GM23338 (cell line): ENCODE measurements around the gene CCND1.

Experiments used
- EZH2phosphoT487 ChIP-seq: fragments of 200-600 bp; sonication (generic); IDR thresholded peaks from one replicate; pipeline ENCODE4 v1.8.1; 2018; ENCODE audit warnings: antibody characterized with exemption; ENCODE audit not compliant: unreplicated experiment
- TF ChIP-seq, protein P1 (sequence below): IDR thresholded peaks from one replicate; pipeline ENCODE4 v1.6.1; 2018; ENCODE audit warnings: antibody characterized with exemption; ENCODE audit not compliant: unreplicated experiment

DNA sequence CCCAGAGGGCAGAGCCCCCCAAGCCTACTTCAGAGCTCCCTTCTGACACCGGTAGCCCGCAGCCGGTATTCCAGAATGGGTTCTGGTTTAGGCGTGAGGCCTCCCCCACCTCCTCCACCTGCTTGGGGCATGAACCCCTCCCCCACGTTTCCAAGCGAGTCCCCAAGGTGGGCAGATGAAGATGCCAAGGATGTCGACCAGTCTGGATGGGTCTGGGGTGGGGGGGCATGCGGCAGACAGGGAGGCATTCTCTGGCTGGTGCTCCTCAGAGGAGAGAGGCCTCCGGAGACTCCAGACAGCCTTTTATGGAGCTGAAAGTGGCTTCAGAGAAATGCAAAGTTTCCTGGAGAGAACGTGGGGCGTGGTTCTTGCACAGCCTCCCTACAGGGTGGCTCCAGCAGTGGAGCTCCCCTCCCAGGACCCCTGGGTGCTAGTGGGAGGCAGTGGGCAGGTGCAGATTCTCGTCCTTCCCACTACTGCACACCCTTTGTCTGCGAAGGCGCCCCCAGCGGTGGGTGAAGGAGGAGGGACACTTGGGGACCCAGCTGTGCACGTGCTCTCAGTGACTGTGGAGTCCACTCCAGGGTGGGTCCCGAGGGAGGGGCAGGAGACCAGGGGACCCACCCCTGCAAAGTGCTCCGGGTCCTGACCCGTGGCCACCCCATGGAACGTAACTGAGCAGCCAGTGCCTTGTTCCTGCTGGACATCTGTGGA lies 4.2 kb downstream of the CCND1 start:
- TF ChIP-seq EZH2phosphoT487, result no peak
- TF ChIP-seq, protein P1, sequence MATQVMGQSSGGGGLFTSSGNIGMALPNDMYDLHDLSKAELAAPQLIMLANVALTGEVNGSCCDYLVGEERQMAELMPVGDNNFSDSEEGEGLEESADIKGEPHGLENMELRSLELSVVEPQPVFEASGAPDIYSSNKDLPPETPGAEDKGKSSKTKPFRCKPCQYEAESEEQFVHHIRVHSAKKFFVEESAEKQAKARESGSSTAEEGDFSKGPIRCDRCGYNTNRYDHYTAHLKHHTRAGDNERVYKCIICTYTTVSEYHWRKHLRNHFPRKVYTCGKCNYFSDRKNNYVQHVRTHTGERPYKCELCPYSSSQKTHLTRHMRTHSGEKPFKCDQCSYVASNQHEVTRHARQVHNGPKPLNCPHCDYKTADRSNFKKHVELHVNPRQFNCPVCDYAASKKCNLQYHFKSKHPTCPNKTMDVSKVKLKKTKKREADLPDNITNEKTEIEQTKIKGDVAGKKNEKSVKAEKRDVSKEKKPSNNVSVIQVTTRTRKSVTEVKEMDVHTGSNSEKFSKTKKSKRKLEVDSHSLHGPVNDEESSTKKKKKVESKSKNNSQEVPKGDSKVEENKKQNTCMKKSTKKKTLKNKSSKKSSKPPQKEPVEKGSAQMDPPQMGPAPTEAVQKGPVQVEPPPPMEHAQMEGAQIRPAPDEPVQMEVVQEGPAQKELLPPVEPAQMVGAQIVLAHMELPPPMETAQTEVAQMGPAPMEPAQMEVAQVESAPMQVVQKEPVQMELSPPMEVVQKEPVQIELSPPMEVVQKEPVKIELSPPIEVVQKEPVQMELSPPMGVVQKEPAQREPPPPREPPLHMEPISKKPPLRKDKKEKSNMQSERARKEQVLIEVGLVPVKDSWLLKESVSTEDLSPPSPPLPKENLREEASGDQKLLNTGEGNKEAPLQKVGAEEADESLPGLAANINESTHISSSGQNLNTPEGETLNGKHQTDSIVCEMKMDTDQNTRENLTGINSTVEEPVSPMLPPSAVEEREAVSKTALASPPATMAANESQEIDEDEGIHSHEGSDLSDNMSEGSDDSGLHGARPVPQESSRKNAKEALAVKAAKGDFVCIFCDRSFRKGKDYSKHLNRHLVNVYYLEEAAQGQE, result no peak
